HL-60 (cell line): ENCODE measurements around the gene COL13A1.

Source experiments
- DNase-seq, 2 experiments: peaks; one replicate each; pipeline ENCODE4 v3.0.0-alpha.2; 2010 to 2020; ENCODE audit warnings: low read depth in 1 of 2, low spot score in 1 of 2
- H3K27ac ChIP-seq: fragments of 250-450 bp; sonication (Bioruptor Pico); replicated peaks from 2 replicates; pipeline ENCODE4 v1.5.1; 2020; ENCODE audit warnings: mild to moderate bottlenecking, moderate library complexity
- H3K27me3 ChIP-seq: fragments of 250-450 bp; sonication (Bioruptor Pico); 2 replicates; pipeline ENCODE4 v1.5.1; 2021; ENCODE audit warnings: mild to moderate bottlenecking, moderate library complexity; ENCODE audit not compliant: insufficient read depth, poor library complexity, severe bottlenecking
- H3K4me3 ChIP-seq: replicated peaks from 2 replicates; pipeline ENCODE4 v1.5.1; 2011; ENCODE audit warnings: mild to moderate bottlenecking, control low read depth, low read length; ENCODE audit not compliant: insufficient read depth
- CTCF ChIP-seq: IDR thresholded peaks from one replicate; pipeline ENCODE4 v1.5.1; 2011; ENCODE audit warnings: low read length, control low read depth, inconsistent platforms; ENCODE audit not compliant: insufficient read depth
- GABPA ChIP-seq: IDR thresholded peaks from 2 replicates; pipeline ENCODE4 v1.6.1; 2012; ENCODE audit warnings: low read depth
- POLR2AphosphoS5 ChIP-seq: IDR thresholded peaks from 2 replicates; pipeline ENCODE4 v1.6.1; 2012; ENCODE audit warnings: low read depth
- REST ChIP-seq: IDR thresholded peaks from 2 replicates; pipeline ENCODE4 v1.6.1; 2012; ENCODE audit warnings: low read depth; ENCODE audit not compliant: insufficient replicate concordance
- SPI1 ChIP-seq: IDR thresholded peaks from 2 replicates; pipeline ENCODE4 v1.6.1; 2012; ENCODE audit warnings: low read depth, mild to moderate bottlenecking, borderline replicate concordance

The COL13A1 gene

GRCh38 chr10:69759641-69760040, 42.1 kb upstream of the COL13A1 start:
- DNase-seq = no peak
- Histone ChIP-seq H3K27ac (no peak overlapping the region), H3K4me3 (no peak overlapping the region), H3K27me3 (no peaks in the 10 kb centered on the region)
- TF ChIP-seq CTCF (no peak), REST (no peak), SPI1 (no peak), POLR2AphosphoS5 (no peak), GABPA (no peak)

GRCh38 chr10:69760072-69760471, 41.6 kb upstream of the COL13A1 start:
- Histone ChIP-seq H3K27me3 (no peaks in the 10 kb centered on the region), H3K27ac (no peak overlapping the region), H3K4me3 (no peak overlapping the region)
- no peak for DNase-seq
- no peak for TF ChIP-seq CTCF
- TF ChIP-seq SPI1 = no peak
- TF ChIP-seq GABPA = no peak
- no peak for TF ChIP-seq REST
- no peak for TF ChIP-seq POLR2AphosphoS5

GRCh38 chr10:69761320-69761719, 40.4 kb upstream of the COL13A1 start:
- H3K4me3 ChIP-seq = no peak overlapping the region
- H3K27me3 ChIP-seq = no peaks in the 10 kb centered on the region
- no peak for TF ChIP-seq REST
- TF ChIP-seq POLR2AphosphoS5 = no peak
- TF ChIP-seq SPI1 = no peak
- no peak for TF ChIP-seq GABPA
- no peak for TF ChIP-seq CTCF
- H3K27ac ChIP-seq = no peak overlapping the region
- DNase-seq = no peak
